Suprapubic skin (tissue), 4 donors: ENCODE data around the gene BNC2.

Source experiments
- EP300 ChIP-seq: sonication (generic); formaldehyde crosslinking; IDR thresholded peaks from one replicate; pipeline ENCODE4 v1.6.1; 2017; ENCODE audit warnings: antibody characterized with exemption
- POLR2A ChIP-seq, 2 donors: fragments of 450-650 bp; IDR thresholded peaks; one replicate each; pipeline ENCODE4 v1.6.1; 2017; ENCODE audit warnings: antibody characterized with exemption in 2 of 2, mild to moderate bottlenecking in 2 of 2, moderate library complexity in 2 of 2
- POLR2AphosphoS5 ChIP-seq, 3 donors: sonication (generic); formaldehyde crosslinking; IDR thresholded peaks; one replicate each; pipeline ENCODE4 v1.6.1; 2017; ENCODE audit warnings: antibody characterized with exemption in 3 of 3
- TF ChIP-seq, protein P1 (sequence below), 2 donors: fragments of 200-600 bp in 1 of 2; fragments of 450-650 bp in 1 of 2; sonication (generic) in 1 of 2; IDR thresholded peaks; one replicate each; pipeline ENCODE4 v1.5.1; 2016 to 2019; ENCODE audit warnings: antibody characterized with exemption in 2 of 2, mild to moderate bottlenecking in 1 of 2, moderate library complexity in 1 of 2

DNA sequence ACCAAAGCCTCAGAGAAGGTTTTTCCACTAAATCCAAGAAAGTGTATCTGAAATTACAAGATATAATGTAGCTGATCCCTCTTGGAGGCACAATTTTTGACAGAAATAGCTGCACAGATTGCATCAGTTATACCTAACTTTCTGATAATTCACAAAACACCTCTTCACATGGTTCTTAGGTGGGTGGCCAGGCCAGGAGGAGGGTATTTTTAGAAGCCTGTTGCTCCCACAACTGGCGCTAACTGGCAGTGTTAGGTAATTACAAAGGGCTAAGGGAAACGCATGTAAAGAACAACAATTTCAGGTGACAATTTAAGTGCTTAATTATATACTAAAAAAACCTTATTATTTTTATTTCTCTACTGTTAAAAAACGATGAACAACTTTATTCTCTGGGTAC is 247.9 kb downstream of the BNC2 start:
- TF ChIP-seq, protein P1, sequence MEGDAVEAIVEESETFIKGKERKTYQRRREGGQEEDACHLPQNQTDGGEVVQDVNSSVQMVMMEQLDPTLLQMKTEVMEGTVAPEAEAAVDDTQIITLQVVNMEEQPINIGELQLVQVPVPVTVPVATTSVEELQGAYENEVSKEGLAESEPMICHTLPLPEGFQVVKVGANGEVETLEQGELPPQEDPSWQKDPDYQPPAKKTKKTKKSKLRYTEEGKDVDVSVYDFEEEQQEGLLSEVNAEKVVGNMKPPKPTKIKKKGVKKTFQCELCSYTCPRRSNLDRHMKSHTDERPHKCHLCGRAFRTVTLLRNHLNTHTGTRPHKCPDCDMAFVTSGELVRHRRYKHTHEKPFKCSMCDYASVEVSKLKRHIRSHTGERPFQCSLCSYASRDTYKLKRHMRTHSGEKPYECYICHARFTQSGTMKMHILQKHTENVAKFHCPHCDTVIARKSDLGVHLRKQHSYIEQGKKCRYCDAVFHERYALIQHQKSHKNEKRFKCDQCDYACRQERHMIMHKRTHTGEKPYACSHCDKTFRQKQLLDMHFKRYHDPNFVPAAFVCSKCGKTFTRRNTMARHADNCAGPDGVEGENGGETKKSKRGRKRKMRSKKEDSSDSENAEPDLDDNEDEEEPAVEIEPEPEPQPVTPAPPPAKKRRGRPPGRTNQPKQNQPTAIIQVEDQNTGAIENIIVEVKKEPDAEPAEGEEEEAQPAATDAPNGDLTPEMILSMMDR (IDR thresholded peaks at IDR 0.05), result no peak
- no peak for TF ChIP-seq EP300
- TF ChIP-seq POLR2A (IDR thresholded peaks at IDR 0.05), result no peak
- TF ChIP-seq POLR2AphosphoS5 (IDR thresholded peaks at IDR 0.05), result no peak
